Left lung (tissue), 10 donors: Measurements from ENCODE around the gene GALNT2. TPM values are rescaled to one million over a fixed set of nuclear protein-coding genes. Genes with fewer than 3 reads are reported as not detected.

Experiments
- ATAC-seq: fragments of 200-7000 bp; cut with Tn5 transposase; one replicate; pipeline ENCODE4 v1.9.1; 2020; ENCODE audit warnings: moderate library complexity
- DNase-seq, 4 donors: peaks; one replicate each; pipeline ENCODE4 v3.0.0-alpha.2; 2013 to 2020
- H3K27ac ChIP-seq, 2 donors: fragments of 200-600 bp; sonication (generic) in 1 of 2; one replicate each; pipeline versions ENCODE4 v1.5.0 to v1.8.0; 2020 to 2021
- H3K27me3 ChIP-seq, 2 donors: fragments of 200-600 bp; sonication (generic) in 1 of 2; one replicate each; pipeline versions ENCODE4 v1.5.0 to v1.8.0; 2020 to 2021
- H3K36me3 ChIP-seq, 2 donors: fragments of 200-600 bp; sonication (generic) in 1 of 2; one replicate each; pipeline versions ENCODE4 v1.5.0 to v1.8.0; 2020 to 2021
- H3K4me1 ChIP-seq, 2 donors: fragments of 200-600 bp; one replicate each; pipeline ENCODE4 v1.8.0; 2021
- H3K4me3 ChIP-seq, 2 donors: fragments of 200-600 bp; sonication (generic) in 1 of 2; one replicate each; pipeline versions ENCODE4 v1.5.0 to v1.8.0; 2020 to 2021; ENCODE audit warnings: mild to moderate bottlenecking in 1 of 2
- H3K9me3 ChIP-seq, 2 donors: fragments of 200-600 bp; sonication (generic) in 1 of 2; one replicate each; pipeline versions ENCODE4 v1.5.0 to v1.8.0; 2020 to 2021
- CTCF ChIP-seq, 2 donors: fragments of 200-600 bp; sonication (generic) in 1 of 2; IDR thresholded peaks; one replicate each; pipeline versions ENCODE4 v1.5.0 to v1.8.0; 2021; ENCODE audit warnings: antibody characterized with exemption in 2 of 2
- intact Hi-C, 2 donors: fragments of 100-400 bp; cut with DNase I; formaldehyde crosslinking; loops; one replicate each; pipeline versions ENCODE4 v1.11.2 to v1.14.2; 2022
- polyA plus RNA-seq, 6 donors: library from polyadenylated mRNA; unstranded; fragments of 120-200 nt; gene quantifications; one replicate each; pipeline ENCODE4 v1.2.1, GENCODE V29; 2013; ENCODE audit not compliant: insufficient read length in 6 of 6
- total RNA-seq, 2 donors: library from RNA; stranded (reverse); fragmentation: NEBNext Ultra II Directional; extraction: Animal tissue kit (Norgen Biotek cat#: 25700); gene quantifications; one replicate each; pipeline ENCODE4 v1.2.1, GENCODE V29; 2021
- donor health status: DM: no; HTN: yes; CAD: no.
- donor health status: DM: no; HTN: no; CAD: no.

The GALNT2 gene
- total and polyA plus RNA-seq, 8 donors = 27.6 to 114 (median 40.0) TPM

- Histone ChIP-seq H3K27me3 (no peaks in the 10 kb centered on the region), H3K36me3 (peaks cover 0 to 24% of the 10 kb centered on the region in 2 donors), H3K9me3 (no peaks in the 10 kb centered on the region), H3K4me3 (no peak overlapping the region), H3K4me1 (peaks cover 0 to 11% of the 10 kb centered on the region in 2 donors), H3K27ac (no peak overlapping the region)
- intact Hi-C loops = no loop called here
- no peak for TF ChIP-seq CTCF (IDR thresholded peaks at IDR 0.05)
- no peak for ATAC-seq
- no peak for DNase-seq
Measured at GRCh38 chr1:230077436-230078213, 10.6 kb downstream of the GALNT2 start.

- ATAC-seq = no peak
- Histone ChIP-seq H3K36me3 (peaks cover 0 to 24% of the 10 kb centered on the region in 2 donors), H3K27ac (no peak overlapping the region), H3K9me3 (no peaks in the 10 kb centered on the region), H3K27me3 (no peaks in the 10 kb centered on the region), H3K4me1 (peaks cover 7 to 14% of the 10 kb centered on the region in 2 donors), H3K4me3 (no peak overlapping the region)
- TF ChIP-seq CTCF (IDR thresholded peaks at IDR 0.05) = no peak
- DNase-seq = no peak
- intact Hi-C loops = no loop called here
Measured at GRCh38 chr1:230079199-230080024, 12.4 kb downstream of the GALNT2 start.

- TF ChIP-seq CTCF (IDR thresholded peaks at IDR 0.05) = no peak
- DNase-seq (no peak), ATAC-seq (no peak)
- Histone ChIP-seq H3K36me3 (peaks cover 0 to 24% of the 10 kb centered on the region in 2 donors), H3K4me1 (peaks cover 14 to 28% of the 10 kb centered on the region in 2 donors), H3K4me3 (no peak overlapping the region), H3K27ac (no peak overlapping the region), H3K27me3 (no peaks in the 10 kb centered on the region), H3K9me3 (no peaks in the 10 kb centered on the region)
- intact Hi-C loops = no loop called here
Measured at GRCh38 chr1:230080822-230081221, 13.8 kb downstream of the GALNT2 start.

- intact Hi-C loops = no loop called here
- Histone ChIP-seq H3K4me3 (no peak overlapping the region), H3K27me3 (no peaks in the 10 kb centered on the region), H3K9me3 (no peaks in the 10 kb centered on the region), H3K27ac (no peak overlapping the region), H3K36me3 (peaks cover 0 to 18% of the 10 kb centered on the region in 2 donors), H3K4me1 (peaks cover 21 to 36% of the 10 kb centered on the region in 2 donors)
- ATAC-seq (no peak), DNase-seq (no peak)
- TF ChIP-seq CTCF (IDR thresholded peaks at IDR 0.05) = no peak
Measured at GRCh38 chr1:230081751-230082150, 14.7 kb downstream of the GALNT2 start.

GRCh38 chr1:230082211-230082610, 15.2 kb downstream of the GALNT2 start:
- H3K4me1 ChIP-seq = peaks cover 21 to 40% of the 10 kb centered on the region in 2 donors
- H3K27ac ChIP-seq = no peak overlapping the region
- no peak for ATAC-seq
- no peak for TF ChIP-seq CTCF (IDR thresholded peaks at IDR 0.05)
- no peaks in the 10 kb centered on the region for H3K27me3 ChIP-seq
- DNase-seq = no peak
- no peaks in the 10 kb centered on the region for H3K9me3 ChIP-seq
- intact Hi-C loops = no loop called here
- H3K4me3 ChIP-seq = no peak overlapping the region
- peaks cover 0 to 14% of the 10 kb centered on the region in 2 donors for H3K36me3 ChIP-seq
